Mucosa of rectum (tissue), 2 donors: ENCODE measurements around the gene POLE.
A peak's percentile ranks its signal among the peaks of the same experiment; 100 is the strongest.

ENCODE experiments used
- H3K27ac ChIP-seq, 2 donors: one replicate each; pipeline ENCODE4 v1.7.0; 2013; ENCODE audit warnings: inconsistent platforms in 2 of 2, low read depth in 2 of 2, low read length in 2 of 2
- H3K27me3 ChIP-seq, 2 donors: one replicate each; pipeline ENCODE4 v1.7.0; 2013; ENCODE audit warnings: low read length in 2 of 2; ENCODE audit not compliant: control insufficient read depth in 2 of 2, insufficient read depth in 2 of 2
- H3K36me3 ChIP-seq, 2 donors: one replicate each; pipeline ENCODE4 v1.7.0; 2013; ENCODE audit warnings: low read length in 2 of 2; ENCODE audit not compliant: control insufficient read depth in 2 of 2, insufficient read depth in 2 of 2
- H3K4me1 ChIP-seq, 2 donors: one replicate each; pipeline ENCODE4 v1.7.0; 2013; ENCODE audit warnings: low read length in 2 of 2, mild to moderate bottlenecking in 1 of 2; ENCODE audit not compliant: control insufficient read depth in 2 of 2, insufficient read depth in 2 of 2
- H3K4me3 ChIP-seq, 2 donors: one replicate each; pipeline ENCODE4 v1.7.0; 2013; ENCODE audit warnings: low read length in 2 of 2
- H3K9ac ChIP-seq, 2 donors: one replicate each; pipeline ENCODE4 v1.7.0; 2013; ENCODE audit warnings: low read length in 2 of 2, low read depth in 1 of 2, mild to moderate bottlenecking in 1 of 2
- H3K9me3 ChIP-seq, 2 donors: one replicate each; pipeline ENCODE4 v1.7.0; 2013; ENCODE audit warnings: low read length in 2 of 2; ENCODE audit not compliant: control insufficient read depth in 2 of 2
- donor health status: healthy.
- donor health status: Normal muscosa, but diverticular disease.

POLE gene, protein sequence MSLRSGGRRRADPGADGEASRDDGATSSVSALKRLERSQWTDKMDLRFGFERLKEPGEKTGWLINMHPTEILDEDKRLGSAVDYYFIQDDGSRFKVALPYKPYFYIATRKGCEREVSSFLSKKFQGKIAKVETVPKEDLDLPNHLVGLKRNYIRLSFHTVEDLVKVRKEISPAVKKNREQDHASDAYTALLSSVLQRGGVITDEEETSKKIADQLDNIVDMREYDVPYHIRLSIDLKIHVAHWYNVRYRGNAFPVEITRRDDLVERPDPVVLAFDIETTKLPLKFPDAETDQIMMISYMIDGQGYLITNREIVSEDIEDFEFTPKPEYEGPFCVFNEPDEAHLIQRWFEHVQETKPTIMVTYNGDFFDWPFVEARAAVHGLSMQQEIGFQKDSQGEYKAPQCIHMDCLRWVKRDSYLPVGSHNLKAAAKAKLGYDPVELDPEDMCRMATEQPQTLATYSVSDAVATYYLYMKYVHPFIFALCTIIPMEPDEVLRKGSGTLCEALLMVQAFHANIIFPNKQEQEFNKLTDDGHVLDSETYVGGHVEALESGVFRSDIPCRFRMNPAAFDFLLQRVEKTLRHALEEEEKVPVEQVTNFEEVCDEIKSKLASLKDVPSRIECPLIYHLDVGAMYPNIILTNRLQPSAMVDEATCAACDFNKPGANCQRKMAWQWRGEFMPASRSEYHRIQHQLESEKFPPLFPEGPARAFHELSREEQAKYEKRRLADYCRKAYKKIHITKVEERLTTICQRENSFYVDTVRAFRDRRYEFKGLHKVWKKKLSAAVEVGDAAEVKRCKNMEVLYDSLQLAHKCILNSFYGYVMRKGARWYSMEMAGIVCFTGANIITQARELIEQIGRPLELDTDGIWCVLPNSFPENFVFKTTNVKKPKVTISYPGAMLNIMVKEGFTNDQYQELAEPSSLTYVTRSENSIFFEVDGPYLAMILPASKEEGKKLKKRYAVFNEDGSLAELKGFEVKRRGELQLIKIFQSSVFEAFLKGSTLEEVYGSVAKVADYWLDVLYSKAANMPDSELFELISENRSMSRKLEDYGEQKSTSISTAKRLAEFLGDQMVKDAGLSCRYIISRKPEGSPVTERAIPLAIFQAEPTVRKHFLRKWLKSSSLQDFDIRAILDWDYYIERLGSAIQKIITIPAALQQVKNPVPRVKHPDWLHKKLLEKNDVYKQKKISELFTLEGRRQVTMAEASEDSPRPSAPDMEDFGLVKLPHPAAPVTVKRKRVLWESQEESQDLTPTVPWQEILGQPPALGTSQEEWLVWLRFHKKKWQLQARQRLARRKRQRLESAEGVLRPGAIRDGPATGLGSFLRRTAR (N-terminal part only)

GRCh38 chr12:132687211-132688164 is at the start of gene POLE, which contains the start of gene PXMP2:
POLE (minus strand) TSS chr12:132687342; CDS start chr12:132687315, 27 bp downstream.
PXMP2 (plus strand) TSS chr12:132687587; CDS start chr12:132687671, 84 bp downstream.
- Histone ChIP-seq H3K4me3 (peak within 1 kb of the TSS; percentile 58 to 74), H3K27ac (peak within 1 kb of the TSS; percentile 68 to 74), H3K27me3 (no peaks in the 10 kb centered on the region), H3K4me1 (peaks cover 10% of the 10 kb centered on the region in 2 donors), H3K9me3 (no peaks in the 10 kb centered on the region), H3K36me3 (peaks cover 4 to 5% of the 10 kb centered on the region in 2 donors), H3K9ac (peak within 1 kb of the TSS; percentile 32 to 81)

DNA sequence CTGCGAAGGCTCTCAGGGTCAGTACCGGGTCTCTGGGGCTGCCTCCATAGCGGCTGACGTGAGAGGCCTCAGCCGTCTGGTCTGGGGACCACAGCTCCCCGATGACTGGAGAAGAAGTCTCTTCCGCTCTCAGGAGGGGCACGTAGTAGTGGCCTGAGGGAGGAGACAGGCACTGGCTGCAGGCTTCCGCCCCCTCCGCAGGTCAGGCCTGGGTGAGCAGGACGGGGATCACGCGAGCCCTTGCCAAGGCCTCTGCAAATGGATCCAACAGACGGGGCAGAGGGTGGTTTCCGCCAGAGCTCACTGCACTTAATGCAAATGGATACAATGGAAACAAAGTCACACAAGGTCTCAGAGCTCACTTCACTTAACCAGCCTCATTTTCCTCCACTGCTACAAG is 49.8 kb upstream of the POLE start:
- H3K27ac ChIP-seq: no peak overlapping the region
- H3K4me3 ChIP-seq: no peak overlapping the region
- H3K27me3 ChIP-seq: no peaks in the 10 kb centered on the region
- peaks cover 77 to 86% of the 10 kb centered on the region in 2 donors for H3K36me3 ChIP-seq
- no peak overlapping the region for H3K9ac ChIP-seq
- no peaks in the 10 kb centered on the region for H3K4me1 ChIP-seq
- no peaks in the 10 kb centered on the region for H3K9me3 ChIP-seq

DNA sequence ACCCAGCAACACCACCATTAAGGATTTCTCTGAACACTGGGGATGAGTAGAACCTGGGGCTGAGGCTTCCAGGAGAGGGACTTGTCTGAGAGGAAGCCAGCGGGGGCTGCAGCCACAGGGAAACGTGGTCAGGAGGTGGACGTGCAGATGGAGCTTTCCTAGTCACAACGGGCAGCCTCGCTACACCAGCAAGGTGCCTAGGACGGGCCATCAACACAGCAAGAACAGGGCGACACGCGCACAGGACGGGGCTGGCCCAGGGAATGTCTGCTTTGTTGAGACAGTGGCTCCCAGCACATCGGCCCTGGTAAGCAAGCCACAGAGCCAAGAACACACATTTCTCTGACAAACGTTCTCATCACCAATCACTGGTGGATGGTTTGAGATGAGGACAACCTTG is 49.2 kb upstream of the POLE start:
- no peaks in the 10 kb centered on the region for H3K9me3 ChIP-seq
- H3K4me1 ChIP-seq: no peaks in the 10 kb centered on the region
- H3K9ac ChIP-seq: no peak overlapping the region
- H3K36me3 ChIP-seq: peaks cover 75 to 87% of the 10 kb centered on the region in 2 donors
- no peak overlapping the region for H3K4me3 ChIP-seq
- no peaks in the 10 kb centered on the region for H3K27me3 ChIP-seq
- H3K27ac ChIP-seq: no peak overlapping the region

DNA sequence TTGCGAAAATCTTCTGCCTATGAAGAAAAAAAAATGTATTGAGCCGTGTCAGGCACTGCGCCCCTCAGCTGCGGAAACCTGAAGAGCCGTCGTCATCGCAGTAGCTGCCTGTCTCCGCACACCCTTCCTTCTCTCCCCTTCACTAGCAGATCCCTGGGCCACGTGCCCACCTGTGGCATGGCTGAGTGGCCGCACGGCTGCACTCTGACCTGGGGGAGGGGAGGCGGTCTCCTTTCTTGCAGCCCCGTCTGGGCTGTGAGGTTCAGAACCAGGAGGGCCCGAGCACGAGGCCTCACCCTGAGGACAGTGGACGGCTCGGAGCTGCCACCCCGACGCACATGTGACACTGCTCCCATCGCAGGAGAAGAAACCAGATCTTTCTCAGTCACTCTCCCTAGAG is 48.4 kb upstream of the POLE start:
- peaks cover 70 to 88% of the 10 kb centered on the region in 2 donors for H3K36me3 ChIP-seq
- no peak overlapping the region for H3K27ac ChIP-seq
- no peak overlapping the region for H3K4me3 ChIP-seq

GRCh38 chr12:132734206-132734605 is 47.1 kb upstream of the POLE start:
- Histone ChIP-seq H3K4me3 (no peak overlapping the region), H3K27me3 (no peaks in the 10 kb centered on the region), H3K9ac (no peak overlapping the region), H3K27ac (no peak overlapping the region), H3K9me3 (no peaks in the 10 kb centered on the region), H3K4me1 (no peaks in the 10 kb centered on the region), H3K36me3 (peaks cover 60 to 83% of the 10 kb centered on the region in 2 donors)

More for the DNA sequence above, 48.4 kb upstream of the POLE start:
- Histone ChIP-seq H3K4me1 (no peaks in the 10 kb centered on the region), H3K9me3 (no peaks in the 10 kb centered on the region), H3K9ac (no peak overlapping the region), H3K27me3 (no peaks in the 10 kb centered on the region)

DNA sequence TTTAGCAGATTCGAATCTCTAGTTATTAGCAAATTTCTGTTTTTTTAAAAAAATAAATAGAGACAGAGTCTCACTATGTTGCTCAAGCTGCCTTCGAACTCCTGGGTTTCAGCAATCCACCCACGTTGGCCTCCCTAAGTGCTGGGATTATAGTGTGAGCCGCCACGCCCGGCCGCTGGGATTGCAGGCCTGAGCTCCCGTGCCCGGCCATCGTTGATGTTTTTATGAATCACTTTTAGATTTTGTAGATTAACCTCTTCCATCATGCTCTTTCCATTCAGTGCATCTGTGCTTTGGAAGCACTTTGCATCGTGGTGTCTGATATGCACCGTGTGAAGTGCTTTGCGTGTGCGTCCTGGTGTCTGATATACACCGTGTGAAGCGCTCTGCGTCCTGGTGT is 44.4 kb upstream of the POLE start:
- Histone ChIP-seq H3K9me3 (no peaks in the 10 kb centered on the region), H3K4me1 (no peaks in the 10 kb centered on the region), H3K27ac (no peak overlapping the region), H3K36me3 (peaks cover 61 to 84% of the 10 kb centered on the region in 2 donors), H3K9ac (no peak overlapping the region), H3K4me3 (no peak overlapping the region), H3K27me3 (no peaks in the 10 kb centered on the region)

DNA sequence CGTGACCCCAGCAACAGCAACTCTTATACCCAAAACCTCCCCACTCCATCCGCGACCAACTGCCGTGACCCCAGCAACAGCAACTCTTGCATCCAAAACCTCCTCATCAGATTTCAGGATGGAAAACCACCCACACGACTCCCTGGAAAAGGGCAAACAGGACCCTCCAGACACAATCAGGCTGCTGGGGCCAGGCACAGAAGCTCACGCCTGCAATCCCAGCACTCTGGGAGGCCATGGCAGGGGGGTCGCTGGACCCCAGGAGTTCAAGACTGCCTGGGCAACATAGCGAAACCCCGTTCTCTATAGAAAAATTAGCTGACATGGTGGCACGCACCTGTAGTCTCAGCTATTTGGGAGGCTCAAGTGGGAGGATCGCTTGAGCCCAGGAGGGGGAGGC is 43.2 kb upstream of the POLE start:
- Histone ChIP-seq H3K27me3 (no peaks in the 10 kb centered on the region), H3K9ac (no peak overlapping the region), H3K4me1 (no peaks in the 10 kb centered on the region), H3K36me3 (peaks cover 63 to 85% of the 10 kb centered on the region in 2 donors), H3K27ac (no peak overlapping the region), H3K9me3 (no peaks in the 10 kb centered on the region), H3K4me3 (no peak overlapping the region)

DNA sequence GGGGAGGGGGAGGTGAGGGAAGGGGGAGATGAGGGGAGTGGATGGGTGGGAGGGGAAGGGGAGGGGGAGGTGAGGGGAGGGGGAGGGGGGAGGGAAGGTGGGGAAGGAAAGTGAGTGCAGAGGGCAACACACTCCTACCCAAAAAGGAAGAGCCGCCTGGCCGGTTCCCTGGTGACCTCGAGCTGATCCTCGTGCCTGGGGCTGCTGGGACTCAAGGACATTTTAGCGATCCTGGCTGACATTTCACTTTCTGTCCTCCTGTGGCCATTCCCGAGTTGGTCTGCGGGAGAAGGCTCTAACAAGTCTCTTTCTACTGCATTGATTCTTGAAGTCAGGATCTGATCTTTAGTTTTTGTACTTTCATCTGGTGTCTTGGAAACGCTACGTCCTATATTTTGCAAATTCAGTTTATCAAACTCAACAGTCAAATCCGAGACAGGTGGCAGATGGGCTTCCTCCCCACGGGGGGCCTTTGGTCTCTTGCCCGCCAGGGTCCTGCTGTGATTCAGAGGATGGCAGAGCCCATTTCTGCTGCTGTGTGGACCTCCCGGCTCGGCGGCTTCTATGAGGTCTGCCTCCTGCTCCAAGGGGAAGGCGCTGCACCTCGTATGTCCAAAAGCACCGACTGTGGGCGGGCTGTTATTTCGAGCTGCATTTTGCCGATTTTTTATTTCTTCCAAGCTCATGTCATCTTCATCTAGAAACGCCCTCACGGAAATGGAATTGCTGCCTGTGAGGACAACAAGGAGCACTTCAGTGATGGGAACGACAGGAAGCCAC is 42.6 kb upstream of the POLE start:
- Histone ChIP-seq H3K36me3 (peaks cover 62 to 83% of the 10 kb centered on the region in 2 donors), H3K9ac (no peak overlapping the region), H3K27me3 (no peaks in the 10 kb centered on the region), H3K4me3 (no peak overlapping the region), H3K4me1 (no peaks in the 10 kb centered on the region), H3K9me3 (no peaks in the 10 kb centered on the region), H3K27ac (no peak overlapping the region)
